Measurements from ENCODE around the gene RFC4. TPM values are rescaled to one million over a fixed set of nuclear protein-coding genes. Genes with fewer than 3 reads are reported as not detected.

RFC4 gene
- total and polyA plus RNA-seq, 2 experiments from 2014 or later, result 14.9 to 28.6 TPM

DNA sequence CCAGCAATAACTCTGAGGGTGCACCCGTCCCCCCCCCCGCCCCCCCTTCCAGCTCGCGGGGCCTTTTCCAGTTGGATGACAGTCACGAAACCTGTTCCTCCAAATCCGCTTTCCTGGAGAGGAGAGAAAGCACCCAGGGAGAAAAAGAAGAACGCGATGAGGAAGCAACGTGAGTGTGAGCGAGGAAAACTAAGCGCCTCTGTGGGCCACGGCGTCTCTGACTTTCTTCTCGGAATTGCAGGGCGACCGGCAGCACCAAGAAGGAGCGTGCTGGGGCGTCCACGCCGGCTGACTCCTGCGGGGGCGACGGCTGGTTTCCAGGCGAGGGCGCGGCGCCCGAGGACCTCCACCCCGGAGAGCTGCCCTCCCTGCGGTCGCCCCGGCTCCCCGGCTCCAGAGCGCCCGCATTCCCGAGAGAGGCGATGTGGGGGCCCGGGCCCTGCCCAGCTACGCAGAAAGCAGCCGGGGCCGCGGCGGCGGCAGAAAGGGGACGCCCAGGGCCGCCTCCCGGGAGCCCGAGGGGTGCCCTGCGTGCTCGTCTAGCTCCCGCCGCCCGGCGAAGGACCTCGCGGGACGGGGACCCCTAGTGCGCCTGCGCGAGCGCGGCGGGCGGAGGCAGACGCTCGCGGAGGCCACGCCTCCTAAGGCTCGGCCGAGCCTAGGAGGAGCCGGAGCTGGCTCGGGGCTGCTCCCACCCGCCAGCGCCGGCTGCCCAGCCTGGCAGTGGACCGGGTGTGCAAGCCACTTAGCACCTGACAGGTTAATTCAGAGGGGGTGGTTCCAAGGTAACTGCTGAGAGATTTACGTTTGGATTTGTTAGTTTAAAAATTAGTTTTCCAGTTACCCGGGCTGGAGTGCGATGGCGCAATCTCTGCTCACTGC, 20.9 kb upstream of the RFC4 start:
- peak overlapping the region; percentile 96 for H2AFZ ChIP-seq
- peak; percentile 95 for DNase-seq (ENCODE audit: low spot score)
- H3K36me3 ChIP-seq (replicated peaks; ENCODE audit: insufficient read depth, low read depth), result no peaks in the 10 kb centered on the region
- WGBS (ENCODE audit: low lambda C conversion rate, missing lambda C conversion rate), result 3% methylated on average over 70 of the region's 80 CpGs
- TF ChIP-seq, protein P1, sequence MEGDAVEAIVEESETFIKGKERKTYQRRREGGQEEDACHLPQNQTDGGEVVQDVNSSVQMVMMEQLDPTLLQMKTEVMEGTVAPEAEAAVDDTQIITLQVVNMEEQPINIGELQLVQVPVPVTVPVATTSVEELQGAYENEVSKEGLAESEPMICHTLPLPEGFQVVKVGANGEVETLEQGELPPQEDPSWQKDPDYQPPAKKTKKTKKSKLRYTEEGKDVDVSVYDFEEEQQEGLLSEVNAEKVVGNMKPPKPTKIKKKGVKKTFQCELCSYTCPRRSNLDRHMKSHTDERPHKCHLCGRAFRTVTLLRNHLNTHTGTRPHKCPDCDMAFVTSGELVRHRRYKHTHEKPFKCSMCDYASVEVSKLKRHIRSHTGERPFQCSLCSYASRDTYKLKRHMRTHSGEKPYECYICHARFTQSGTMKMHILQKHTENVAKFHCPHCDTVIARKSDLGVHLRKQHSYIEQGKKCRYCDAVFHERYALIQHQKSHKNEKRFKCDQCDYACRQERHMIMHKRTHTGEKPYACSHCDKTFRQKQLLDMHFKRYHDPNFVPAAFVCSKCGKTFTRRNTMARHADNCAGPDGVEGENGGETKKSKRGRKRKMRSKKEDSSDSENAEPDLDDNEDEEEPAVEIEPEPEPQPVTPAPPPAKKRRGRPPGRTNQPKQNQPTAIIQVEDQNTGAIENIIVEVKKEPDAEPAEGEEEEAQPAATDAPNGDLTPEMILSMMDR (IDR thresholded peaks at IDR 0.05; ENCODE audit: poor library complexity), result no peak
- TF ChIP-seq EZH2phosphoT487 (IDR thresholded peaks at IDR 0.05; ENCODE audit: low read depth, severe bottlenecking, unreplicated experiment), result no peak
- no peak for TF ChIP-seq EZH2 (IDR thresholded peaks at IDR 0.05; ENCODE audit: borderline replicate concordance)
- H3K79me2 ChIP-seq, result no peaks in the 10 kb centered on the region
- H4K20me1 ChIP-seq (ENCODE audit: insufficient read depth, poor library complexity, severe bottlenecking), result no peaks in the 10 kb centered on the region
- H3K4me1 ChIP-seq (ENCODE audit: insufficient read depth), result peaks cover 9% of the 10 kb centered on the region
- peak overlapping the region; percentile 70 for H3K4me3 ChIP-seq
- H3K9me2 ChIP-seq (replicated peaks; ENCODE audit: insufficient read depth), result no peaks in the 10 kb centered on the region
- H3K9me3 ChIP-seq (ENCODE audit: low read depth), result no peaks in the 10 kb centered on the region
- peak overlapping the region; percentile 100 for H3K4me2 ChIP-seq
- no peak overlapping the region for H3K27ac ChIP-seq
- peaks cover 68% of the 10 kb centered on the region for H3K27me3 ChIP-seq

DNA sequence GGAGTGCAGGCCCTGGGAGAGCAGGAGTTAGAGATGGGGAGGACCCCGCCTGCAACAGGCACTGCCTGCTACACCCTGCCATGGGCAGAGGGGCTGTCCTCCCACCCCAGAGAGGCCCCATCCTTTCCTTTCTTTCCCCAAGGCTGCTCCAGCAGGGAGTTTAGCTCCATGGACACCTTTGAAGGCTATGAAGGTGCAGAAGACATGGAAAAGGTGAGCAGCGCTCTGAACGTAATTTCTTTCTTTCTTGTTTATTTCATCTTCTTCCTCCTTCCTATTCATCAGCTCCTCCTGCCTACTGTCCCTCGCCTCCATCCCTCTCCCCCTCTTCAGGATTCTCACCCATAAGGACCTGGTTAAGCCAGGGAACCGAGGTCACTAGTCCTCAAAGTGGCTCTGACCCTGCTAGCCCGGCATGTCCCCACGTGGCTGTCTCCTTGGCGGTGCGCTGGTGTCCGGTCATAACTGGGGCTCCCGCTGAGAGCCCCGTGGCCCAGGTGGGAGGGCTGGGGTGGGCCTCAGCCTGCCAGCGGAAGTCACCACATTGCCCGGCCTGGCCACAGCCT, 20.2 kb upstream of the RFC4 start:
- Histone ChIP-seq H3K27ac (no peak overlapping the region), H3K4me1 (ENCODE audit: insufficient read depth) (peaks cover 9% of the 10 kb centered on the region), H3K79me2 (no peaks in the 10 kb centered on the region), H3K4me2 (peak overlapping the region; percentile 100), H3K4me3 (no peak overlapping the region), H3K9me2 (replicated peaks; ENCODE audit: insufficient read depth) (no peaks in the 10 kb centered on the region), H3K9me3 (ENCODE audit: low read depth) (no peaks in the 10 kb centered on the region), H4K20me1 (ENCODE audit: insufficient read depth, poor library complexity, severe bottlenecking) (no peaks in the 10 kb centered on the region), H3K36me3 (replicated peaks; ENCODE audit: insufficient read depth, low read depth) (no peaks in the 10 kb centered on the region), H2AFZ (peak overlapping the region; percentile 96), H3K27me3 (peaks cover 62% of the 10 kb centered on the region)
- no peak for TF ChIP-seq EZH2 (IDR thresholded peaks at IDR 0.05; ENCODE audit: borderline replicate concordance)
- TF ChIP-seq, protein P1 (IDR thresholded peaks at IDR 0.05; ENCODE audit: poor library complexity), result no peak
- TF ChIP-seq EZH2phosphoT487 (IDR thresholded peaks at IDR 0.05; ENCODE audit: low read depth, severe bottlenecking, unreplicated experiment), result no peak
- DNase-seq (ENCODE audit: low spot score), result no peak
- 20% methylated on average over 11 of the region's 14 CpGs for WGBS (ENCODE audit: low lambda C conversion rate, missing lambda C conversion rate)

DNA sequence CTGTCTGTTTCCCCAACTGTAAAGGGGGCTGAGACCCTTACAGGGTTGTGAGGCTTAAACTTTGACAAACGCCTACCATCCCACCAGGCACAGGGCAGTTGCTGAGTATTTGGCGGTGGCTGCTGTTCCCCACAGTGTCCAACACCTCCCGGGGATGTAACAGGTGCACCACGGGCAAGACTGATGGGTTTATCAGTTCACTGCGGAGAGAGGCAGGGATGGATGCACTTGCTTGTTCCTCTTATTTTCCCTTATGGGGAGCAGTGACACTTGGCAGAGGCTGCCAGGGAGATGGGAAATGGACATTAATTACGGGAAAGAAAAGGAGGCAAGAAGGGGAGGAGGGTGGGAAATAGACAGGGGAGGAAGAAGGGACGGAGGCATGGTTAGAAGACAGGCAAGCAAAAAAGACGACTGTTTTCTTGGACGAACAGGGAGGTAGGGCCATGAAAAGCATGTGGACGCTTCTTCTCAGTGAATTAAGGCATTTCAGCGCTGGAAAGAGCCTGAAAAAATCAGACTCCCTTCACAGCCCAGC, 19.7 kb upstream of the RFC4 start:
- Histone ChIP-seq H3K27me3 (peaks cover 56% of the 10 kb centered on the region), H4K20me1 (ENCODE audit: insufficient read depth, poor library complexity, severe bottlenecking) (no peaks in the 10 kb centered on the region), H3K4me2 (peak overlapping the region; percentile 100), H3K79me2 (no peaks in the 10 kb centered on the region), H3K4me3 (no peak overlapping the region), H3K9me3 (ENCODE audit: low read depth) (no peaks in the 10 kb centered on the region), H2AFZ (no peak overlapping the region), H3K9me2 (replicated peaks; ENCODE audit: insufficient read depth) (no peaks in the 10 kb centered on the region), H3K36me3 (replicated peaks; ENCODE audit: insufficient read depth, low read depth) (no peaks in the 10 kb centered on the region), H3K27ac (no peak overlapping the region), H3K4me1 (ENCODE audit: insufficient read depth) (peaks cover 9% of the 10 kb centered on the region)
- DNase-seq (ENCODE audit: low spot score), result no peak
- 32% methylated on average over 11 of the region's 11 CpGs for WGBS (ENCODE audit: low lambda C conversion rate, missing lambda C conversion rate)
- TF ChIP-seq, protein P1 (IDR thresholded peaks at IDR 0.05; ENCODE audit: poor library complexity), result no peak
- TF ChIP-seq EZH2phosphoT487 (IDR thresholded peaks at IDR 0.05; ENCODE audit: low read depth, severe bottlenecking, unreplicated experiment), result no peak
- TF ChIP-seq EZH2 (IDR thresholded peaks at IDR 0.05; ENCODE audit: borderline replicate concordance), result no peak
